GM12801 (cell line): ENCODE results near the gene CLIP3.

Experiments used
- TF ChIP-seq, protein P1 (sequence below): IDR thresholded peaks from one replicate; pipeline ENCODE4 v1.5.1; 2011; ENCODE audit warnings: control low read depth; ENCODE audit not compliant: insufficient read length; ENCODE audit errors: extremely low read depth

The CLIP3 gene

DNA sequence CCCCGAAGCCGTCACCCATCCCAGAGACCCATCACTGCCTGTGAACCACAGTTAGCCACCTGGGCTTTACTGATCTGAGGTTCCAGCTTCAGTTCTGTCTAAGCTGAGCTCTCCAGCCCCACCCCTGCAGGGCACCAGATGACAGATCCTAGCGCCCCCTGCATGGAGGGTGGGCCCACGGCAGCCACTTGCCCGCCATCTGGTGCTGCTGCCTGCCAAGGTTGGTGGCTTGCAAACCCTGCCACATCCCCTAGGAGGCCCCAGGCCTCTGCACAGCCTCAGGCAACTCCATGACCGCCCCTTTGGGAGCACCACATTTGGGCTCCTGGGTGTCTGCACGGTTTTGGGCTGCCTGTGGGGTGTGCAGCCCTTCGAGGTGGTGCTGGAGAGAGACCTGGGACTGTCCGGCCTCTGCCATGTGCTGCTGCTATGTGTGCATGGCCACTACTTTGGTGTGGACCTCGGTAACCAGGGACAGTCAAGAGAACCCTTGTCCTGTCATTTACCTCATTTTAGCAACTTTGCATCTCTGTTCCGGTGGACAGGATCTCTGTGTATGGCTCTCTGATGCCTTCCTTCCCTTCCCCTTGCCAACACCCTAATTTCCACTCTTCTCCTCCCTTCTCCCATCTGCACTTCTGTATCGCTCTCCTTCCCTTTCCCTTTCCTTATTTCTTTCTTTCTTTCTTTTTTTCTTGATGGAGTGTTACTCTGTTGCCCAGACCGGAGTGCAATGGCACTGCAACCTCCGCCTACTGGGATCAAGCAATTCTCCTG, 55.0 kb downstream of the CLIP3 start:
- TF ChIP-seq, protein P1, sequence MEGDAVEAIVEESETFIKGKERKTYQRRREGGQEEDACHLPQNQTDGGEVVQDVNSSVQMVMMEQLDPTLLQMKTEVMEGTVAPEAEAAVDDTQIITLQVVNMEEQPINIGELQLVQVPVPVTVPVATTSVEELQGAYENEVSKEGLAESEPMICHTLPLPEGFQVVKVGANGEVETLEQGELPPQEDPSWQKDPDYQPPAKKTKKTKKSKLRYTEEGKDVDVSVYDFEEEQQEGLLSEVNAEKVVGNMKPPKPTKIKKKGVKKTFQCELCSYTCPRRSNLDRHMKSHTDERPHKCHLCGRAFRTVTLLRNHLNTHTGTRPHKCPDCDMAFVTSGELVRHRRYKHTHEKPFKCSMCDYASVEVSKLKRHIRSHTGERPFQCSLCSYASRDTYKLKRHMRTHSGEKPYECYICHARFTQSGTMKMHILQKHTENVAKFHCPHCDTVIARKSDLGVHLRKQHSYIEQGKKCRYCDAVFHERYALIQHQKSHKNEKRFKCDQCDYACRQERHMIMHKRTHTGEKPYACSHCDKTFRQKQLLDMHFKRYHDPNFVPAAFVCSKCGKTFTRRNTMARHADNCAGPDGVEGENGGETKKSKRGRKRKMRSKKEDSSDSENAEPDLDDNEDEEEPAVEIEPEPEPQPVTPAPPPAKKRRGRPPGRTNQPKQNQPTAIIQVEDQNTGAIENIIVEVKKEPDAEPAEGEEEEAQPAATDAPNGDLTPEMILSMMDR, result no peak

DNA sequence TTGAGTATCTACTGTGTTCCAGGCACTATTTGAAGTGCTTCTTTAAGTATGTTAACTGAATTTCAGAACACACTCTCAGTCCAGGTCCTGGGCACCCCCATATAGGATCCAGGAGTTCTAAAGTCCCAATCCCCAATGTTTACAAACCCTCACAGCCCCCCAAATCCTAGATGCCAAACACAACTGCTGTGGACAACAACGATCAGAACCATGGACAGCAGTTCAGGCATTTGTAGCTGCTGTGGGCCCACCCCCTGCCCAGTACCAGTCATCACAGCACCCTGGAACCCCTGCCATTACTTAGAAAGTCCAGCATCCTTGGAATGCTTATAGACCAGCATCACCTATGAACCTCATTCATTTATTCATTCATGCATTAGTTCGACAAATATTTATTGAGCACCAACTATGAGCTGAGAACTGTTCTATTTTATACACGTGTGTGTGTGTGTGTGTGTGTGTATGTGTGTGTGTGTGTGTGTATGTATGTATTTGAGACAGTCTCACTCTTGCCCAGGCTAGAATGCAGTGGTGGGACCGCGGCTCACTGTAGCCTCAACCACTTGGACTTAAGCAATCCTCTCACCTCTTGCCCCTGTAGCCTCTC, 57.0 kb downstream of the CLIP3 start:
- TF ChIP-seq, protein P1, result no peak

DNA sequence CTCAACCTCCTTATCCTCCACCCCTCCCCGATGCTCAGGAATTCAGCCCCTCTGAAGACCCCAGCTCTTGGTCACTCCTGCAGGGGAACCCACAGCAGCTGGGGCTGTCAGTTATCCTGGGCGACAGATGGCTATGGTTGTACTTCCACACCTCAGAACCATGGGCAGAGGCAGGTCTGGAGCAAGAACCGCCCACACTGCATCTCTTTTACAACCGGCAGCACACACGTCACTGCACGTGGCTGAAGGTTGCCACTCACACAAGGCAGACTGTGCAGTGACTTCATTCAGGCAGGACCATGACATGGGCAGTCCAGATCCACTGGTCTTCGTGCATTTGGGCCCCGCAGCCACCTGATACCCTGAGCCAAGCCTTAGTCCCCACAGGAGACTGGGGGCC, 59.2 kb downstream of the CLIP3 start:
- TF ChIP-seq, protein P1, result no peak

DNA sequence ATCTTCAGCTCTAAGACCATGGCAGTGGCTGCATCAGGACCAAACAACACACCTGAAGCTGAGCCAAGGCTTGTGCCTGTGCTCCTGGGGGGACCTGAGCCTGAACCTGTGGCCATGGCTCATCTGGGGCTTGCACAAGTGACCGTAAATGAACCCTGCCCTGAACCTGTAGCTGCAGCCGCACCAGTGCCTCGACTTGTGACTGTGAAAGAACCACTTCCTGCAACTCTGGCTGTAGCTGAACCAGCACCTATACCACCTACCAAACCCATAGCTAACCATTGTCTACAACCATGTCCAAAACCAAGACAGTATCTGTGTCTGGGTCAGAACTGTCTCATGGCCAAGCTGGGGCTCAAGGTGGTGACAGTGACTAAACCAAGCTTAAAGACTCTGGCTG, 65.9 kb downstream of the CLIP3 start:
- TF ChIP-seq, protein P1, result no peak
